ENCODE data around the gene EDEM3.

DNA sequence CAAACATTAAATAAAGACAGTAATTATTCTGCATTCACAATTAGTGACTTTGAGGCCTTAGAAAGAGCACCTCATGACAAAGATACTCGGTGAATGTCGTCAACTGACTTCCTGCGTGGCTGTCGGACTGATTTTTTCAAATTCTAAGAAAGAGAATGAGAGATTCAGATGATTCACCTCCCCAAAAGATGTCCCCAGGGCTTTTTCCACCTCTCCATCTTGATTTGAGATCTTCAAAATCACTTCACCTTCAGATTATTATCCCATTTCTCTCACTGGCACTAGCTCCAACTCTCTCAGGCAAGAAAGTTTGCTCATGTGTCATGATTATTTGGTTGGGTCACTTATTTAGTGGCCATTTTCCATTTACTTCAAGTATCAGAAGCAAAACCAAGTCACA is 5.0 kb upstream of the EDEM3 start:
- TF ChIP-seq, protein P1, sequence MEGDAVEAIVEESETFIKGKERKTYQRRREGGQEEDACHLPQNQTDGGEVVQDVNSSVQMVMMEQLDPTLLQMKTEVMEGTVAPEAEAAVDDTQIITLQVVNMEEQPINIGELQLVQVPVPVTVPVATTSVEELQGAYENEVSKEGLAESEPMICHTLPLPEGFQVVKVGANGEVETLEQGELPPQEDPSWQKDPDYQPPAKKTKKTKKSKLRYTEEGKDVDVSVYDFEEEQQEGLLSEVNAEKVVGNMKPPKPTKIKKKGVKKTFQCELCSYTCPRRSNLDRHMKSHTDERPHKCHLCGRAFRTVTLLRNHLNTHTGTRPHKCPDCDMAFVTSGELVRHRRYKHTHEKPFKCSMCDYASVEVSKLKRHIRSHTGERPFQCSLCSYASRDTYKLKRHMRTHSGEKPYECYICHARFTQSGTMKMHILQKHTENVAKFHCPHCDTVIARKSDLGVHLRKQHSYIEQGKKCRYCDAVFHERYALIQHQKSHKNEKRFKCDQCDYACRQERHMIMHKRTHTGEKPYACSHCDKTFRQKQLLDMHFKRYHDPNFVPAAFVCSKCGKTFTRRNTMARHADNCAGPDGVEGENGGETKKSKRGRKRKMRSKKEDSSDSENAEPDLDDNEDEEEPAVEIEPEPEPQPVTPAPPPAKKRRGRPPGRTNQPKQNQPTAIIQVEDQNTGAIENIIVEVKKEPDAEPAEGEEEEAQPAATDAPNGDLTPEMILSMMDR (IDR thresholded peaks at IDR 0.05; ENCODE audit: poor library complexity, severe bottlenecking), result no peak
- TF ChIP-seq MXI1 (conservative IDR thresholded peaks at IDR 0.05; ENCODE audit: poor library complexity, severe bottlenecking) (no peak), POLR2AphosphoS5 (IDR thresholded peaks at IDR 0.05) (no peak), RAD21 (conservative IDR thresholded peaks at IDR 0.05) (no peak), TAF1 (IDR thresholded peaks at IDR 0.05; ENCODE audit: low read depth) (no peak)
- TF ChIP-seq, protein P2, sequence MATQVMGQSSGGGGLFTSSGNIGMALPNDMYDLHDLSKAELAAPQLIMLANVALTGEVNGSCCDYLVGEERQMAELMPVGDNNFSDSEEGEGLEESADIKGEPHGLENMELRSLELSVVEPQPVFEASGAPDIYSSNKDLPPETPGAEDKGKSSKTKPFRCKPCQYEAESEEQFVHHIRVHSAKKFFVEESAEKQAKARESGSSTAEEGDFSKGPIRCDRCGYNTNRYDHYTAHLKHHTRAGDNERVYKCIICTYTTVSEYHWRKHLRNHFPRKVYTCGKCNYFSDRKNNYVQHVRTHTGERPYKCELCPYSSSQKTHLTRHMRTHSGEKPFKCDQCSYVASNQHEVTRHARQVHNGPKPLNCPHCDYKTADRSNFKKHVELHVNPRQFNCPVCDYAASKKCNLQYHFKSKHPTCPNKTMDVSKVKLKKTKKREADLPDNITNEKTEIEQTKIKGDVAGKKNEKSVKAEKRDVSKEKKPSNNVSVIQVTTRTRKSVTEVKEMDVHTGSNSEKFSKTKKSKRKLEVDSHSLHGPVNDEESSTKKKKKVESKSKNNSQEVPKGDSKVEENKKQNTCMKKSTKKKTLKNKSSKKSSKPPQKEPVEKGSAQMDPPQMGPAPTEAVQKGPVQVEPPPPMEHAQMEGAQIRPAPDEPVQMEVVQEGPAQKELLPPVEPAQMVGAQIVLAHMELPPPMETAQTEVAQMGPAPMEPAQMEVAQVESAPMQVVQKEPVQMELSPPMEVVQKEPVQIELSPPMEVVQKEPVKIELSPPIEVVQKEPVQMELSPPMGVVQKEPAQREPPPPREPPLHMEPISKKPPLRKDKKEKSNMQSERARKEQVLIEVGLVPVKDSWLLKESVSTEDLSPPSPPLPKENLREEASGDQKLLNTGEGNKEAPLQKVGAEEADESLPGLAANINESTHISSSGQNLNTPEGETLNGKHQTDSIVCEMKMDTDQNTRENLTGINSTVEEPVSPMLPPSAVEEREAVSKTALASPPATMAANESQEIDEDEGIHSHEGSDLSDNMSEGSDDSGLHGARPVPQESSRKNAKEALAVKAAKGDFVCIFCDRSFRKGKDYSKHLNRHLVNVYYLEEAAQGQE (IDR thresholded peaks at IDR 0.05; ENCODE audit: borderline replicate concordance), result no peak
